K562 (cell line): Measurements from ENCODE around the gene LGR6. TPM values are rescaled to one million over a fixed set of nuclear protein-coding genes. Genes with fewer than 3 reads are reported as not detected.

Experiments used
- ATAC-seq: fragments of 200-7000 bp; cut with Tn5 transposase; 3 replicates; pipeline ENCODE4 v1.9.1; 2020; ENCODE audit warnings: moderate library complexity
- BruUV-seq: library from RNA; stranded (reverse); fragments of 400-500 nt; replicated peaks from 2 replicates; lab custom pipeline; 2021; lab: Mats Ljungman, UMichigan
- CTCF ChIA-PET: fragments of 300-600 bp; formaldehyde crosslinking; extraction: SDS; loops from one replicate; lab custom pipeline; 2021; ENCODE audit warnings: low intra/inter-chr PET ratio; lab: Yijun Ruan, JAX
- POLR2A ChIA-PET: fragments of 300-600, 350-650 bp; sonication (Branson Sonifier 250); formaldehyde crosslinking; extraction: SDS; loops from one replicate; lab custom pipeline; 2021; ENCODE audit warnings: antibody characterized with exemption, inconsistent platforms; lab: Yijun Ruan, JAX
- DNase-seq, 4 experiments: peaks; one replicate each; pipeline versions ENCODE4 v3.0.0 to v3.0.0-alpha.2; 2011 to 2018; ENCODE audit warnings: low spot score in 3 of 4, mixed read lengths in 3 of 4; ENCODE audit errors: extremely low read depth in 1 of 4
- FAIRE-seq: peaks from 2 replicates; lab custom pipeline; 2011; peaks lifted over from hg19 to GRCh38; lab: Jason Lieb, UNC
- H2AFZ ChIP-seq: 2 replicates; pipeline ENCODE4 v1.6.0; 2011; ENCODE audit warnings: low read depth, low read length, control low read depth, inconsistent platforms
- H3K27ac ChIP-seq: fragments of 200-600 bp; 3 replicates; pipeline ENCODE4 v1.8.0; 2011; ENCODE audit warnings: low read depth, mild to moderate bottlenecking, control low read depth, inconsistent platforms, low read length, moderate library complexity, mixed read lengths; ENCODE audit errors: extremely low read depth
- H3K27me3 ChIP-seq, 2 experiments: fragments of 300-600 bp in 1 of 2; 2 replicates in 1 of 2; 3 replicates in 1 of 2; pipeline versions ENCODE4 v1.6.0 to v1.8.0; 2011; ENCODE audit warnings: inconsistent platforms in 2 of 2, low read length in 2 of 2, mild to moderate bottlenecking in 1 of 2, mixed read lengths in 1 of 2, moderate library complexity in 1 of 2; ENCODE audit not compliant: control insufficient read depth in 2 of 2, insufficient read depth in 2 of 2
- H3K36me3 ChIP-seq: fragments of 300-600 bp; 3 replicates; pipeline ENCODE4 v1.8.0; 2011; ENCODE audit warnings: mild to moderate bottlenecking, low read length, inconsistent platforms; ENCODE audit not compliant: control insufficient read depth, insufficient read depth
- H3K4me1 ChIP-seq, 2 experiments: fragments of 200-600 bp in 1 of 2; replicated peaks in 1 of 2; 2 replicates in 1 of 2; 3 replicates in 1 of 2; pipeline versions ENCODE4 v1.5.1 to v1.8.0; 2011; ENCODE audit warnings: inconsistent platforms in 2 of 2, low read length in 2 of 2, mild to moderate bottlenecking in 1 of 2, mixed read lengths in 1 of 2, moderate library complexity in 1 of 2; ENCODE audit not compliant: control insufficient read depth in 2 of 2, insufficient read depth in 2 of 2
- H3K4me2 ChIP-seq: 2 replicates; pipeline ENCODE4 v1.6.1; 2011; ENCODE audit warnings: low read length, control low read depth, inconsistent platforms, mixed read lengths; ENCODE audit not compliant: insufficient read depth
- H3K4me3 ChIP-seq: fragments of 200-600 bp; sonication (generic), shearing (Covaris generic); 2 replicates; pipeline ENCODE4 v1.5.1; 2016; ENCODE audit warnings: control low read depth, inconsistent platforms
- H3K79me2 ChIP-seq: fragments of 200-600 bp; 3 replicates; pipeline ENCODE4 v1.8.0; 2011; ENCODE audit warnings: low read length, inconsistent platforms; ENCODE audit not compliant: control insufficient read depth, insufficient read depth
- H3K9ac ChIP-seq, 2 experiments: 2 replicates each; pipeline versions ENCODE4 v1.6.0 to v1.6.1; 2011; ENCODE audit warnings: low read depth in 2 of 2, low read length in 2 of 2, control low read depth in 1 of 2, inconsistent platforms in 1 of 2, mild to moderate bottlenecking in 1 of 2, mixed read lengths in 1 of 2; ENCODE audit not compliant: insufficient read depth in 1 of 2
- H3K9me1 ChIP-seq: one replicate; pipeline ENCODE4 v1.6.0; 2011; ENCODE audit warnings: inconsistent platforms, mild to moderate bottlenecking, low read length, moderate library complexity; ENCODE audit not compliant: control insufficient read depth, insufficient read depth
- H3K9me3 ChIP-seq: replicated peaks from 2 replicates; pipeline ENCODE4 v1.5.1; 2011; ENCODE audit warnings: low read depth, low read length, inconsistent platforms; ENCODE audit not compliant: control insufficient read depth, insufficient read depth
- H4K20me1 ChIP-seq: replicated peaks from 2 replicates; pipeline ENCODE4 v1.6.1; 2011; ENCODE audit warnings: low read length, inconsistent platforms, mixed read lengths; ENCODE audit not compliant: control insufficient read depth, insufficient read depth
- KDM2B ChIP-seq: fragments of 250-450 bp; sonication (Bioruptor Pico); IDR thresholded peaks from 2 replicates; pipeline ENCODE4 v1.8.0; 2021; ENCODE audit warnings: mild to moderate bottlenecking, moderate library complexity
- MTA3 ChIP-seq: fragments of 450-650 bp; formaldehyde crosslinking; IDR thresholded peaks from 2 replicates; pipeline ENCODE4 v1.6.1; 2017; ENCODE audit warnings: mild to moderate bottlenecking, borderline replicate concordance
- PHF21A ChIP-seq: fragments of 450-650 bp; IDR thresholded peaks from 2 replicates; pipeline ENCODE4 v1.6.1; 2017; ENCODE audit warnings: low read depth, borderline replicate concordance
- POLR2G ChIP-seq: fragments of 200-400 bp; formaldehyde crosslinking; IDR thresholded peaks from 2 replicates; pipeline ENCODE4 v1.6.1; 2017; ENCODE audit warnings: low read depth, mild to moderate bottlenecking, antibody characterized with exemption, low read length, moderate library complexity
- TCF7L2 ChIP-seq: fragments of 150-350 bp; IDR thresholded peaks from 2 replicates; pipeline ENCODE4 v1.6.1; 2016; ENCODE audit warnings: low read depth, mild to moderate bottlenecking, low read length, moderate library complexity
- ZNF197 ChIP-seq: fragments of 200-800 bp; sonication (Bioruptor generic); IDR thresholded peaks from 2 replicates; pipeline ENCODE4 v1.6.1; 2016; ENCODE audit warnings: low read depth, missing genetic modification characterization, missing compliant biosample characterization
- WGBS: fragments of 100-300 bp; shearing (Covaris generic); methylation state at CpG from one replicate; pipeline ENCODE4 v1.1.6; 2016; ENCODE audit warnings: low coverage, mixed read lengths; ENCODE audit not compliant: insufficient coverage; ENCODE audit errors: missing lambda C conversion rate; 5-methylcytosine and 5-hydroxymethylcytosine counted together
- in situ Hi-C: fragments of 300-500 bp; cut with MboI; formaldehyde crosslinking; loops from 4 replicates; pipeline ENCODE4 v1.15.0; 2018; ENCODE audit warnings: inconsistent platforms, mixed read lengths
- intact Hi-C: fragments of 100-400 bp; cut with micrococcal nuclease; formaldehyde crosslinking; loops from 2 replicates; pipeline ENCODE4 v1.14.2; 2022
- polyA plus RNA-seq, 8 experiments: library from polyadenylated mRNA; depleted of rRNA in 4 of 8; stranded (reverse) in 5 of 8; unstranded in 3 of 8; fragments of >200 nt; fragmentation: Nextera tagmentation in 2 of 8; fragmentation: Illumina TruSeq in 1 of 8; extraction: Ambion mirVana in 2 of 8; extraction: Trizol in 1 of 8; gene quantifications; 2 replicates each; pipeline versions ENCODE4 v1.2.1 to v1.2.3, GENCODE V29; 2011 to 2014; ENCODE audit warnings: inconsistent platforms in 1 of 8, missing spikeins in 1 of 8
- total RNA-seq, 7 experiments: library from RNA; depleted of rRNA in 6 of 7; stranded (reverse); fragments of >200 nt in 6 of 7; fragmentation: Illumina TruSeq in 2 of 7; extraction: Trizol in 2 of 7; gene quantifications; 2 replicates each; pipeline versions ENCODE4 v1.2.1 to v1.2.3, GENCODE V29; 2011 to 2021; ENCODE audit warnings: low replicate concordance in 1 of 7
- TF ChIP-seq, protein P1 (sequence below): fragments of 250-450 bp; sonication (Bioruptor Pico); IDR thresholded peaks from 2 replicates; pipeline ENCODE4 v1.4.0; 2020; ENCODE audit warnings: mild to moderate bottlenecking, moderate library complexity, borderline replicate concordance

The LGR6 gene
- total and polyA plus RNA-seq, 9 of the 15 experiments (the other 6 are each of a cell fraction or from before 2014, with no cell fraction given), result 0.01 to 0.54 (median 0.17) TPM; not detected in 1

DNA sequence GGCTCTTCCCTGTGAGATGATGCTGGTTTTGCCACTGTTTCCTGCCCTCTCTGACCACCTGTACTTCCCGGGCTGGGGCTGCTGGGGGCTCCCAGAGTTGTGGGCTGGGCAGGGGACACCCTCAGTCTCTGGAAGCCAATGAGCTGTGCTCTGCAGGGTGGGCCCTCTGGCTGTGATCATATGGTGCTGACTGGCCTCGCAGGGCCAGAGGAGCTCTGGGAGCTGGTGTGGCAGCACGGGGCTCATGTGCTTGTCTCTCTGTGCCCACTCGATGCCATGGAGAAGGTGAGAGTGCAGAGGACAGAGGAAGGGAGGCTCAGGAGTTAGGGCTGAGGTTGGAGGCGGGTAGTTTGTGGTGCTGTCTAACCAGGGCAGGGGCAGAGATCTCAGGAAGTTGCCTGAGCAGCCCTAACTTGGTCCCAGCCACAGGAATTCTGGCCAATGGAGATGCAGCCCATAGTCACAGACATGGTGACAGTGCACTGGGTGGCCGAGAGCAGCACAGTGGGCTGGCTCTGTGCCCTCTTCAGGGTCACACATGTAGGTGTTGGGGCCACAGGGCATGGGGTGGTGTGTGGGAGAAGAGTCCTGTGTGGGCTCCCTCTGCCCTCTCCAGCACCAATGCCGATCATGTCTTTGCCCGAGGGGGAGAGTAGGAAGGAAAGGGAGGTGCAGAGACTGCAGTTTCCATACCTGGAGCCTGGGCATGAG, 5.7 kb upstream of the LGR6 start:
- no TSS peak for BruUV-seq
- no peak for TF ChIP-seq PHF21A
- TF ChIP-seq, protein P1, sequence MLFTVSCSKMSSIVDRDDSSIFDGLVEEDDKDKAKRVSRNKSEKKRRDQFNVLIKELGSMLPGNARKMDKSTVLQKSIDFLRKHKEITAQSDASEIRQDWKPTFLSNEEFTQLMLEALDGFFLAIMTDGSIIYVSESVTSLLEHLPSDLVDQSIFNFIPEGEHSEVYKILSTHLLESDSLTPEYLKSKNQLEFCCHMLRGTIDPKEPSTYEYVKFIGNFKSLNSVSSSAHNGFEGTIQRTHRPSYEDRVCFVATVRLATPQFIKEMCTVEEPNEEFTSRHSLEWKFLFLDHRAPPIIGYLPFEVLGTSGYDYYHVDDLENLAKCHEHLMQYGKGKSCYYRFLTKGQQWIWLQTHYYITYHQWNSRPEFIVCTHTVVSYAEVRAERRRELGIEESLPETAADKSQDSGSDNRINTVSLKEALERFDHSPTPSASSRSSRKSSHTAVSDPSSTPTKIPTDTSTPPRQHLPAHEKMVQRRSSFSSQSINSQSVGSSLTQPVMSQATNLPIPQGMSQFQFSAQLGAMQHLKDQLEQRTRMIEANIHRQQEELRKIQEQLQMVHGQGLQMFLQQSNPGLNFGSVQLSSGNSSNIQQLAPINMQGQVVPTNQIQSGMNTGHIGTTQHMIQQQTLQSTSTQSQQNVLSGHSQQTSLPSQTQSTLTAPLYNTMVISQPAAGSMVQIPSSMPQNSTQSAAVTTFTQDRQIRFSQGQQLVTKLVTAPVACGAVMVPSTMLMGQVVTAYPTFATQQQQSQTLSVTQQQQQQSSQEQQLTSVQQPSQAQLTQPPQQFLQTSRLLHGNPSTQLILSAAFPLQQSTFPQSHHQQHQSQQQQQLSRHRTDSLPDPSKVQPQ (CRISPR knock-in tag), result no peak
- TF ChIP-seq MTA3, result no peak
- TF ChIP-seq POLR2G, result peak; percentile 51; the same call in 1 of the 2 replicates
- no peak for TF ChIP-seq ZNF197 (CRISPR knock-in tag)
- TF ChIP-seq KDM2B (CRISPR knock-in tag), result no peak
- TF ChIP-seq TCF7L2, result no peak
- ChIA-PET POLR2A (interaction anchor here (0.6 to 1.4 kb wide), 3 partner anchors 22 to 196 kb away, joined by 3 to 5 read pairs (median 3); no protein-coding TSS in a partner anchor), CTCF (interaction anchor here (1.8 kb wide), 1 partner anchor 127 kb away, joined by 16 read pairs; no protein-coding TSS in a partner anchor)
- intact Hi-C loops (loop anchor here (2.0 kb wide), 1 partner anchor 531 kb away; no protein-coding TSS in a partner anchor), in situ Hi-C loops (no loop called here)
- no peaks in the 10 kb centered on the region for H3K9me3 ChIP-seq
- H3K9ac ChIP-seq, result peak overlapping the region in 1 of 2 experiments; percentile 59; a peak in 2 of 4 replicates
- WGBS, result 22% methylated on average over 8 of the region's 8 CpGs
- H3K4me3 ChIP-seq, result no peak overlapping the region
- FAIRE-seq, result no peak
- H3K4me1 ChIP-seq, result peaks cover 2 to 19% of the 10 kb centered on the region in 2 experiments; a peak in 4 of 5 replicates
- H3K4me2 ChIP-seq, result no peak overlapping the region
- H3K27ac ChIP-seq, result no peak overlapping the region
- no peak for ATAC-seq
- no peaks in the 10 kb centered on the region; a peak in 1 of 5 replicates for H3K27me3 ChIP-seq
- peaks cover 12% of the 10 kb centered on the region; the same call in 1 of the 2 replicates for H4K20me1 ChIP-seq
- H3K79me2 ChIP-seq, result no peaks in the 10 kb centered on the region
- H2AFZ ChIP-seq, result no peak overlapping the region
- H3K9me1 ChIP-seq, result peaks cover 3% of the 10 kb centered on the region
- no peaks in the 10 kb centered on the region for H3K36me3 ChIP-seq
- no peak for DNase-seq
